Upper lobe of right lung (tissue), 1 donor: ENCODE data around the gene GSTM1. TPM values are rescaled to one million over a fixed set of nuclear protein-coding genes. Genes with fewer than 3 reads are reported as not detected.
A peak's percentile ranks its signal among the peaks of the same experiment; 100 is the strongest.

Experiments
- ATAC-seq: fragments of 200-7000 bp; cut with Tn5 transposase; one replicate; pipeline ENCODE4 v1.9.1; 2020; ENCODE audit warnings: mild to moderate bottlenecking, moderate library complexity
- DNase-seq: peaks from one replicate; pipeline ENCODE4 v3.0.0-alpha.2; 2020
- H3K27ac ChIP-seq: fragments of 200-600 bp; one replicate; pipeline ENCODE4 v1.8.0; 2022
- H3K27me3 ChIP-seq: fragments of 200-600 bp; one replicate; pipeline ENCODE4 v1.8.0; 2022; ENCODE audit warnings: mild to moderate bottlenecking
- H3K36me3 ChIP-seq: fragments of 200-600 bp; one replicate; pipeline ENCODE4 v1.8.0; 2022
- H3K4me1 ChIP-seq: fragments of 200-600 bp; one replicate; pipeline ENCODE4 v1.8.0; 2022
- H3K4me3 ChIP-seq: fragments of 200-600 bp; one replicate; pipeline ENCODE4 v1.8.0; 2022; ENCODE audit warnings: mild to moderate bottlenecking
- H3K9me3 ChIP-seq: fragments of 200-600 bp; one replicate; pipeline ENCODE4 v1.8.0; 2022
- intact Hi-C: fragments of 100-400 bp; cut with DNase I; formaldehyde crosslinking; loops from one replicate; pipeline ENCODE4 v1.11.0; 2022
- total RNA-seq: library from RNA; stranded (reverse); fragmentation: NEBNext Ultra II Directional; extraction: Animal tissue kit (Norgen Biotek cat#: 25700); gene quantifications from one replicate; pipeline ENCODE4 v1.2.1, GENCODE V29; 2021
- TF ChIP-seq, protein P1 (sequence below): fragments of 200-600 bp; IDR thresholded peaks from one replicate; pipeline ENCODE4 v1.8.0; 2022; ENCODE audit warnings: antibody characterized with exemption
- donor health status: DM: no; HTN: yes; CAD: no; lungs with severe emphysema.

GSTM1 gene
- total RNA-seq, 1 donor from 2014 or later = not detected

DNA sequence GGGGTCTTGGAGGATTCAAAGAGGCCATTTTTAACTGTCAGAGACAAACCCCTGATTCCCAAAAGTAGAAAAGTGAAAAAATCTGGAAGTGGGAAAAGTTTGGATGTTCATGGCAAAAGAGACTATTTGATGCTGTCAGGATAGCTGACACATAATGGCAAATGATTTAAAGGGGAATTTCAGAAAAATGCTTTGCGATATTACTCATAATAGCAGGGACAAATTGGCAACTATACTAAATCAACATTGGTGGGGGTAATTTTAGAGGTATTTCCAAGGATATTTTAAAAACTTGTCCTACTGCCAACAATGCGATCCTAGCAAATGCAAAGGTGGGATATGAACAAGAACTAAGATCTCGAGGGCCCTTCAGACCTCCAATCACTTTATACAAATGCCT lies 37.0 kb upstream of the GSTM1 start:
- intact Hi-C loops = no loop called here
- TF ChIP-seq, protein P1, sequence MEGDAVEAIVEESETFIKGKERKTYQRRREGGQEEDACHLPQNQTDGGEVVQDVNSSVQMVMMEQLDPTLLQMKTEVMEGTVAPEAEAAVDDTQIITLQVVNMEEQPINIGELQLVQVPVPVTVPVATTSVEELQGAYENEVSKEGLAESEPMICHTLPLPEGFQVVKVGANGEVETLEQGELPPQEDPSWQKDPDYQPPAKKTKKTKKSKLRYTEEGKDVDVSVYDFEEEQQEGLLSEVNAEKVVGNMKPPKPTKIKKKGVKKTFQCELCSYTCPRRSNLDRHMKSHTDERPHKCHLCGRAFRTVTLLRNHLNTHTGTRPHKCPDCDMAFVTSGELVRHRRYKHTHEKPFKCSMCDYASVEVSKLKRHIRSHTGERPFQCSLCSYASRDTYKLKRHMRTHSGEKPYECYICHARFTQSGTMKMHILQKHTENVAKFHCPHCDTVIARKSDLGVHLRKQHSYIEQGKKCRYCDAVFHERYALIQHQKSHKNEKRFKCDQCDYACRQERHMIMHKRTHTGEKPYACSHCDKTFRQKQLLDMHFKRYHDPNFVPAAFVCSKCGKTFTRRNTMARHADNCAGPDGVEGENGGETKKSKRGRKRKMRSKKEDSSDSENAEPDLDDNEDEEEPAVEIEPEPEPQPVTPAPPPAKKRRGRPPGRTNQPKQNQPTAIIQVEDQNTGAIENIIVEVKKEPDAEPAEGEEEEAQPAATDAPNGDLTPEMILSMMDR = no peak
- no peak overlapping the region for H3K27ac ChIP-seq
- H3K9me3 ChIP-seq = no peaks in the 10 kb centered on the region
- DNase-seq (no peak), ATAC-seq (no peak)
- H3K4me3 ChIP-seq = no peak overlapping the region
- H3K36me3 ChIP-seq = no peaks in the 10 kb centered on the region
- H3K27me3 ChIP-seq = no peaks in the 10 kb centered on the region
- H3K4me1 ChIP-seq = peaks cover 8% of the 10 kb centered on the region

DNA sequence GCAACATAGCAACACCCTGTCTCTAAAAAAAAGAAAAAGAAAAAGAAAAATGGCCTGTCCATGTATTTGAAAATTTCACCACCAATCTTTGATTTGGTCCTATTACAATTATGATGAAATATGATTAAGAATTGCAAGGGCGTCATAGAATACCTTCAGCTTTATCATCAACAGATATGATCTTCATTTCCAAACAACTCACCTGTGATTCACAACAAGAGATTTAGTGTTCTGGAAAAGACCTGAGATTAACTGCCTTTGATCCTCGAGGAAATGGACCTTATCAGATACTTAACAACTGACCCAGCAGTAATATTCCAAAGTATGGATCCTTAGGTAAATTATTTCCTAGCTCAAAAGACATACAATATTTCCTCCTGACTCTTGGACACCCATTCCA lies 35.2 kb upstream of the GSTM1 start:
- TF ChIP-seq, protein P1 = no peak
- H3K36me3 ChIP-seq = no peaks in the 10 kb centered on the region
- intact Hi-C loops = no loop called here

GRCh38 chr1:109653306-109653705 lies 34.3 kb upstream of the GSTM1 start:
- H3K4me3 ChIP-seq = no peak overlapping the region
- H3K36me3 ChIP-seq = no peaks in the 10 kb centered on the region
- DNase-seq = no peak
- peaks cover 11% of the 10 kb centered on the region for H3K4me1 ChIP-seq
- no peaks in the 10 kb centered on the region for H3K27me3 ChIP-seq
- H3K9me3 ChIP-seq = no peaks in the 10 kb centered on the region
- TF ChIP-seq, protein P1 = no peak
- no peak overlapping the region for H3K27ac ChIP-seq
- intact Hi-C loops = no loop called here
- no peak for ATAC-seq

More for the DNA sequence above, 35.2 kb upstream of the GSTM1 start:
- Histone ChIP-seq H3K9me3 (no peaks in the 10 kb centered on the region), H3K27me3 (no peaks in the 10 kb centered on the region), H3K4me1 (peaks cover 11% of the 10 kb centered on the region), H3K27ac (no peak overlapping the region), H3K4me3 (no peak overlapping the region)
- ATAC-seq (no peak), DNase-seq (no peak)

- H3K4me1 ChIP-seq = peaks cover 11% of the 10 kb centered on the region
- no peaks in the 10 kb centered on the region for H3K27me3 ChIP-seq
- no peak overlapping the region for H3K27ac ChIP-seq
- no peaks in the 10 kb centered on the region for H3K9me3 ChIP-seq
- ATAC-seq (no peak), DNase-seq (no peak)
- TF ChIP-seq, protein P1 = no peak
- H3K36me3 ChIP-seq = peaks cover 3% of the 10 kb centered on the region
- intact Hi-C loops = no loop called here
- no peak overlapping the region for H3K4me3 ChIP-seq
Observed at GRCh38 chr1:109654519-109654918, 33.1 kb upstream of the GSTM1 start.

GRCh38 chr1:109655615-109656519 lies 31.8 kb upstream of the GSTM1 start, which contains the start of gene GSTM4:
GSTM4 (plus strand) TSS chr1:109656099; CDS start chr1:109656390, 291 bp downstream.
- Histone ChIP-seq H3K27me3 (no peaks in the 10 kb centered on the region), H3K36me3 (peaks cover 7% of the 10 kb centered on the region), H3K4me1 (peaks cover 11% of the 10 kb centered on the region), H3K4me3 (peak within 1 kb of the TSS; percentile 74), H3K27ac (peak within 1 kb of the TSS; percentile 83), H3K9me3 (no peaks in the 10 kb centered on the region)
- intact Hi-C loops = no loop called here
- TF ChIP-seq, protein P1 = no peak
- peak; percentile 93 for DNase-seq
- ATAC-seq = peak; percentile 97
